HL-60/S4 (cell line): ENCODE results near the gene TOPBP1.

ENCODE experiments used
- in situ Hi-C: fragments of 300-500 bp; cut with MboI; formaldehyde crosslinking; loops from 2 replicates; pipeline ENCODE4 v1.14.3; 2022; ENCODE audit warnings: low sequenced_read_pairs

The TOPBP1 gene

GRCh38 chr3:133610031-133610430, 51.7 kb downstream of the TOPBP1 start:
- in situ Hi-C loops = no loop called here

- in situ Hi-C loops = no loop called here
Observed at GRCh38 chr3:133608388-133608787, 53.4 kb downstream of the TOPBP1 start.

- in situ Hi-C loops = no loop called here
Observed at GRCh38 chr3:133607816-133608215, 53.9 kb downstream of the TOPBP1 start.

- in situ Hi-C loops = no loop called here
Observed at GRCh38 chr3:133606902-133607301, 54.8 kb downstream of the TOPBP1 start.

GRCh38 chr3:133606342-133606741, 55.4 kb downstream of the TOPBP1 start:
- in situ Hi-C loops = no loop called here

GRCh38 chr3:133600572-133601081, 61.1 kb downstream of the TOPBP1 start:
- in situ Hi-C loops = no loop called here

GRCh38 chr3:133599280-133599679, 62.5 kb downstream of the TOPBP1 start:
- in situ Hi-C loops = loop anchor here (10.0 kb wide), 1 partner anchor 114 kb away; no protein-coding TSS in a partner anchor

- in situ Hi-C loops = loop anchor here (10.0 kb wide), 1 partner anchor 114 kb away; no protein-coding TSS in a partner anchor
Observed at GRCh38 chr3:133598405-133598804, 63.3 kb downstream of the TOPBP1 start.

GRCh38 chr3:133595341-133595740, 66.4 kb downstream of the TOPBP1 start:
- in situ Hi-C loops = loop anchor here (10.0 kb wide), 1 partner anchor 111 kb away; no protein-coding TSS in a partner anchor

- in situ Hi-C loops = loop anchor here (10.0 kb wide), 1 partner anchor 108 kb away; no protein-coding TSS in a partner anchor
Observed at GRCh38 chr3:133593243-133593642, 68.5 kb downstream of the TOPBP1 start.

GRCh38 chr3:133592843-133593242, 68.9 kb downstream of the TOPBP1 start:
- in situ Hi-C loops = loop anchor here (10.0 kb wide), 1 partner anchor 108 kb away; no protein-coding TSS in a partner anchor

- in situ Hi-C loops = loop anchor here (10.0 kb wide), 1 partner anchor 107 kb away; no protein-coding TSS in a partner anchor
Observed at GRCh38 chr3:133591271-133591742, 70.4 kb downstream of the TOPBP1 start.

- in situ Hi-C loops = no loop called here
Observed at GRCh38 chr3:133589503-133589902, 72.2 kb downstream of the TOPBP1 start.

GRCh38 chr3:133588784-133589465, 72.8 kb downstream of the TOPBP1 start:
- in situ Hi-C loops = no loop called here

GRCh38 chr3:133588035-133588434, 73.7 kb downstream of the TOPBP1 start:
- in situ Hi-C loops = no loop called here

GRCh38 chr3:133583396-133583795, 78.3 kb downstream of the TOPBP1 start:
- in situ Hi-C loops = no loop called here

GRCh38 chr3:133578548-133579191, 83.1 kb downstream of the TOPBP1 start:
- in situ Hi-C loops = no loop called here

- in situ Hi-C loops = no loop called here
Observed at GRCh38 chr3:133576169-133576568, 85.6 kb downstream of the TOPBP1 start.

- in situ Hi-C loops = no loop called here
Observed at GRCh38 chr3:133575086-133575485, 86.7 kb downstream of the TOPBP1 start.

- in situ Hi-C loops = no loop called here
Observed at GRCh38 chr3:133574260-133574881, 87.4 kb downstream of the TOPBP1 start.

GRCh38 chr3:133573629-133574194, 88.0 kb downstream of the TOPBP1 start, which contains the start of gene CDV3:
Gene CDV3 (plus strand): TSS chr3:133573686. CDS start chr3:133574045, 359 bp downstream.
- in situ Hi-C loops = no loop called here
